ENCODE data around the gene ERF. TPM values are rescaled to one million over a fixed set of nuclear protein-coding genes. Genes with fewer than 3 reads are reported as not detected.

Gene ERF
- total RNA-seq, 1 donor from 2014 or later: 42.1 TPM

GRCh38 chr19:42288881-42289555, 34.1 kb upstream of the ERF start:
- ATAC-seq (ENCODE audit: poor library complexity): no peak
- DNase-seq: no peak
- intact Hi-C loops (cut with DNase I): no loop called here

- ATAC-seq (ENCODE audit: poor library complexity): no peak
- no peak for DNase-seq
- intact Hi-C loops (cut with DNase I): no loop called here
These were observed 33.5 kb upstream of the ERF start for GRCh38 chr19:42288387-42288786.

- ATAC-seq (ENCODE audit: poor library complexity): no peak
- intact Hi-C loops (cut with DNase I): no loop called here
These were observed 32.8 kb upstream of the ERF start for GRCh38 chr19:42287827-42288107.

GRCh38 chr19:42287017-42287826, 32.3 kb upstream of the ERF start:
- no peak for ATAC-seq (ENCODE audit: poor library complexity)
- DNase-seq: peak; percentile 41
- intact Hi-C loops (cut with DNase I): no loop called here

More at GRCh38 chr19:42287827-42288107, 32.8 kb upstream of the ERF start:
- DNase-seq: no peak

- ATAC-seq (ENCODE audit: poor library complexity) (no peak), DNase-seq (peak; percentile 64)
- intact Hi-C loops (cut with DNase I): no loop called here
These were observed 31.6 kb upstream of the ERF start for GRCh38 chr19:42286349-42287016.

GRCh38 chr19:42285988-42286348, 31.0 kb upstream of the ERF start:
- intact Hi-C loops (cut with DNase I): no loop called here
- DNase-seq (no peak), ATAC-seq (ENCODE audit: poor library complexity) (no peak)

GRCh38 chr19:42285541-42285941, 30.6 kb upstream of the ERF start:
- ATAC-seq (ENCODE audit: poor library complexity) (no peak), DNase-seq (no peak)
- intact Hi-C loops (cut with DNase I): no loop called here

- ATAC-seq (ENCODE audit: poor library complexity): no peak
- peak; percentile 50 for DNase-seq
- intact Hi-C loops (cut with DNase I): no loop called here
These were observed 29.8 kb upstream of the ERF start for GRCh38 chr19:42284591-42285341.

GRCh38 chr19:42284066-42284501, 29.2 kb upstream of the ERF start:
- peak; percentile 23 for ATAC-seq (ENCODE audit: poor library complexity)
- intact Hi-C loops (cut with DNase I): no loop called here

GRCh38 chr19:42283188-42284065, 28.5 kb upstream of the ERF start:
- ATAC-seq (ENCODE audit: poor library complexity) (peak; percentile 74), DNase-seq (peak; percentile 98)
- intact Hi-C loops (cut with DNase I): no loop called here

More at GRCh38 chr19:42284066-42284501, 29.2 kb upstream of the ERF start:
- DNase-seq: peak; percentile 87

GRCh38 chr19:42282819-42283187, 27.9 kb upstream of the ERF start:
- ATAC-seq (ENCODE audit: poor library complexity) (no peak), DNase-seq (no peak)
- intact Hi-C loops (cut with DNase I): no loop called here

- ATAC-seq (ENCODE audit: poor library complexity) (no peak), DNase-seq (no peak)
- intact Hi-C loops (cut with DNase I): loop anchor here (2.0 kb wide), 1 partner anchor 35 kb away; no protein-coding TSS in a partner anchor
These were observed 27.2 kb upstream of the ERF start for GRCh38 chr19:42281827-42282762.

- intact Hi-C loops (cut with DNase I): loop anchor here (2.0 kb wide), 1 partner anchor 34 kb away; no protein-coding TSS in a partner anchor
- ATAC-seq (ENCODE audit: poor library complexity) (no peak), DNase-seq (peak; percentile 80)
These were observed 26.4 kb upstream of the ERF start for GRCh38 chr19:42281146-42281826.

- DNase-seq (peak; percentile 63), ATAC-seq (ENCODE audit: poor library complexity) (peak; percentile 24)
- intact Hi-C loops (cut with DNase I): loop anchor here (2.0 kb wide), 1 partner anchor 34 kb away; no protein-coding TSS in a partner anchor
These were observed 25.9 kb upstream of the ERF start for GRCh38 chr19:42280815-42281145.

GRCh38 chr19:42279902-42280814, 25.2 kb upstream of the ERF start:
- peak; percentile 73 for ATAC-seq (ENCODE audit: poor library complexity)

More at GRCh38 chr19:42279902-42280814, 25.2 kb upstream of the ERF start:
- peak; percentile 95 for DNase-seq
- intact Hi-C loops (cut with DNase I): loop anchor here (2.0 kb wide), 1 partner anchor 33 kb away; no protein-coding TSS in a partner anchor
